ENCODE measurements around the gene AGAP3. TPM values are rescaled to one million over a fixed set of nuclear protein-coding genes. Genes with fewer than 3 reads are reported as not detected.

AGAP3 gene
- total RNA-seq, 1 experiment from 2014 or later = 70.2 TPM

- intact Hi-C loops (cut with micrococcal nuclease; ENCODE audit: unreplicated experiment) = no loop called here
- no peak for DNase-seq
- Histone ChIP-seq H3K36me3 (ENCODE audit: control insufficient read depth, insufficient read depth, low read length) (peaks cover 1% of the 10 kb centered on the region), H3K27me3 (replicated peaks; ENCODE audit: control insufficient read depth, insufficient read depth, low read length) (no peaks in the 10 kb centered on the region), H3K4me1 (peaks cover 18% of the 10 kb centered on the region), H3K9me3 (no peaks in the 10 kb centered on the region), H3K4me3 (ENCODE audit: low read depth, low read length) (no peak overlapping the region)
- no peak overlapping the region for H3K4me3 Mint-ChIP-seq (ENCODE audit: unreplicated experiment)
- H3K4me1 Mint-ChIP-seq (ENCODE audit: low read depth, unreplicated experiment) = no peaks in the 10 kb centered on the region
- no peaks in the 10 kb centered on the region for H3K27me3 Mint-ChIP-seq (ENCODE audit: insufficient read depth, unreplicated experiment)
- no TSS peak for BruUV-seq (replicated peaks)
- no peaks in the 10 kb centered on the region for H3K9me3 Mint-ChIP-seq (ENCODE audit: unreplicated experiment)
- ChIA-PET POLR2A (interaction anchor here (1.2 kb wide), 1 partner anchor 8 kb away, joined by 3 read pairs; no protein-coding TSS in a partner anchor), CTCF (no interaction called here)
- TF ChIP-seq, protein P1, sequence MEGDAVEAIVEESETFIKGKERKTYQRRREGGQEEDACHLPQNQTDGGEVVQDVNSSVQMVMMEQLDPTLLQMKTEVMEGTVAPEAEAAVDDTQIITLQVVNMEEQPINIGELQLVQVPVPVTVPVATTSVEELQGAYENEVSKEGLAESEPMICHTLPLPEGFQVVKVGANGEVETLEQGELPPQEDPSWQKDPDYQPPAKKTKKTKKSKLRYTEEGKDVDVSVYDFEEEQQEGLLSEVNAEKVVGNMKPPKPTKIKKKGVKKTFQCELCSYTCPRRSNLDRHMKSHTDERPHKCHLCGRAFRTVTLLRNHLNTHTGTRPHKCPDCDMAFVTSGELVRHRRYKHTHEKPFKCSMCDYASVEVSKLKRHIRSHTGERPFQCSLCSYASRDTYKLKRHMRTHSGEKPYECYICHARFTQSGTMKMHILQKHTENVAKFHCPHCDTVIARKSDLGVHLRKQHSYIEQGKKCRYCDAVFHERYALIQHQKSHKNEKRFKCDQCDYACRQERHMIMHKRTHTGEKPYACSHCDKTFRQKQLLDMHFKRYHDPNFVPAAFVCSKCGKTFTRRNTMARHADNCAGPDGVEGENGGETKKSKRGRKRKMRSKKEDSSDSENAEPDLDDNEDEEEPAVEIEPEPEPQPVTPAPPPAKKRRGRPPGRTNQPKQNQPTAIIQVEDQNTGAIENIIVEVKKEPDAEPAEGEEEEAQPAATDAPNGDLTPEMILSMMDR (IDR thresholded peaks at IDR 0.05; ENCODE audit: insufficient read depth in 1 of 2, low read depth in 1 of 2, low read length in 1 of 2, severe bottlenecking in 1 of 2, unreplicated experiment in 1 of 2) = no peak
- H3K27ac Mint-ChIP-seq (ENCODE audit: unreplicated experiment) = no peak overlapping the region
- H3K36me3 Mint-ChIP-seq (ENCODE audit: insufficient read depth, unreplicated experiment) = peaks cover 93% of the 10 kb centered on the region
Observed at GRCh38 chr7:151071032-151071866, 15.0 kb upstream of the AGAP3 start.

DNA sequence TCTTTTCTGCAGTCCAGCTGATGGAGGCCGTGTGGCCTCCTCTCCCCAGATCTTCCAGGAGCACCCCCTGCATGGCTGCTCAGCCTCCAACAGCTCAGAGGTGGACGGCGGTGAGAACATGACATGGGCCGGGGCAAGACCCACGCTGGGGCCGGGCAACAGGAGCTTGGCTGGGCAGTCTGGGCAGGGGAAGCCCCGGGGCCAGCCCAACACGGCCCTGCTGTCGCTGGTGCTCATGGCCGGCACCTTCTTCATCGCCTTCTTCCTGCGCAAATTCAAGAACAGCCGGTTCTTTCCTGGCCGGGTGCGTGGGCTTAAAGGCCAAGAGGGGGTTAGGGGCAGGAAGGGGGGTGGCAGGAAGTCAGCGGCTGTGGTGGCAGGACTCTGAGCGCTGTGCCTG lies 12.3 kb upstream of the AGAP3 start:
- intact Hi-C loops (cut with micrococcal nuclease; ENCODE audit: unreplicated experiment) = no loop called here

DNA sequence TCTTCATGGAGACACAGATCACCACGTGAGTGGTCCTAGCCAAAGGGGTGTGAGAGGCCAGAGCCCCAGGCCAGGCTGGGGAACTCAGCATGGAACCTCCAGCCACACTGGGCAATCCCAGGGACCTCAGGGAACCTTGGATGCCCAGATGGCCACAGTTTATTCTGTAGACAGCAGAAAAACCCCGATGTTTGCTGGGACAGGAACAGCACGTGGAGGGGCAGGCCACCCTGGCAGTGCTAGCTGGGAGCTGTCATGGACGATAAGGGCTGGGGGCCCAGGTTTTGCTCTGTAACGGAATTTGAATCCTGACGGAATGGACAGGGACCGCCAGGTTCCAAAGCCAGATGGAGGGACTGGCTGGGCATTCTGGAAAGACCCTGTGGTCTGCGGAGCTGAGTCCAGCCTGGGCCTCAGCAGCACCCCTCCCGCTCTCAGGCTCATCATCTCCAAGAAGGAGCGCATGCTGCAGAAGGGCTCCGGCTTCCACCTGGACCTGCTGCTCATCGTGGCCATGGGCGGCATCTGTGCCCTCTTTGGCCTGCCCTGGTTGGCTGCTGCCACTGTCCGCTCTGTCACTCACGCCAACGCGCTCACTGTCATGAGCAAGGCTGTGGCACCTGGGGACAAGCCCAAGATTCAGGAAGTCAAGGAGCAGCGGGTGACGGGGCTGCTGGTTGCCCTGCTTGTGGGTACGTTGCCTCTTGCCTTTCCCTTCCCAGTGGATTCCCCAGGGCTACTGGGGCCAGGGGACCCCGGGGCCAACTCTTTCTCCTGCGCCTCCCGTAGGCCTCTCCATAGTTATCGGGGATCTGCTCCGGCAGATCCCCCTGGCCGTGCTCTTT lies 11.2 kb upstream of the AGAP3 start:
- Mint-ChIP-seq H3K36me3 (ENCODE audit: insufficient read depth, unreplicated experiment) (peaks cover 93% of the 10 kb centered on the region), H3K4me3 (ENCODE audit: unreplicated experiment) (no peak overlapping the region), H3K9me3 (ENCODE audit: unreplicated experiment) (no peaks in the 10 kb centered on the region), H3K4me1 (ENCODE audit: low read depth, unreplicated experiment) (no peaks in the 10 kb centered on the region), H3K27ac (ENCODE audit: unreplicated experiment) (peak overlapping the region; percentile 51), H3K27me3 (ENCODE audit: insufficient read depth, unreplicated experiment) (no peaks in the 10 kb centered on the region)
- H3K4me1 ChIP-seq = 0 out of 2 replicates have a peak, but pooled peaks cover 5% of the 10 kb centered on the region
- ChIA-PET POLR2A (no interaction called here), CTCF (no interaction called here)
- TF ChIP-seq, protein P1 (IDR thresholded peaks at IDR 0.05; ENCODE audit: insufficient read depth in 1 of 2, low read depth in 1 of 2, low read length in 1 of 2, severe bottlenecking in 1 of 2, unreplicated experiment in 1 of 2) = no peak
- intact Hi-C loops (cut with micrococcal nuclease; ENCODE audit: unreplicated experiment) = no loop called here
- no peaks in the 10 kb centered on the region for H3K27me3 ChIP-seq (replicated peaks; ENCODE audit: control insufficient read depth, insufficient read depth, low read length)
- H3K9me3 ChIP-seq = no peaks in the 10 kb centered on the region
- DNase-seq = peak in 1 of 2 experiments; percentile 29
- BruUV-seq (replicated peaks) = no TSS peak
- no peak overlapping the region for H3K4me3 ChIP-seq (ENCODE audit: low read depth, low read length)
- H3K36me3 ChIP-seq (ENCODE audit: control insufficient read depth, insufficient read depth, low read length) = no peaks in the 10 kb centered on the region

More for the DNA sequence above, 12.3 kb upstream of the AGAP3 start:
- Histone ChIP-seq H3K36me3 (ENCODE audit: control insufficient read depth, insufficient read depth, low read length) (peaks cover 1% of the 10 kb centered on the region), H3K9me3 (no peaks in the 10 kb centered on the region), H3K4me1 (0 out of 2 replicates have a peak, but pooled peaks cover 5% of the 10 kb centered on the region), H3K27me3 (replicated peaks; ENCODE audit: control insufficient read depth, insufficient read depth, low read length) (no peaks in the 10 kb centered on the region), H3K4me3 (ENCODE audit: low read depth, low read length) (no peak overlapping the region)
- ChIA-PET CTCF (no interaction called here), POLR2A (no interaction called here)
- no peaks in the 10 kb centered on the region for H3K9me3 Mint-ChIP-seq (ENCODE audit: unreplicated experiment)
- BruUV-seq (replicated peaks) = no TSS peak
- no peak overlapping the region for H3K27ac Mint-ChIP-seq (ENCODE audit: unreplicated experiment)
- TF ChIP-seq, protein P1 (IDR thresholded peaks at IDR 0.05; ENCODE audit: insufficient read depth in 1 of 2, low read depth in 1 of 2, low read length in 1 of 2, severe bottlenecking in 1 of 2, unreplicated experiment in 1 of 2) = no peak
- H3K4me3 Mint-ChIP-seq (ENCODE audit: unreplicated experiment) = no peak overlapping the region
- peaks cover 95% of the 10 kb centered on the region for H3K36me3 Mint-ChIP-seq (ENCODE audit: insufficient read depth, unreplicated experiment)
- no peak for DNase-seq
- H3K27me3 Mint-ChIP-seq (ENCODE audit: insufficient read depth, unreplicated experiment) = no peaks in the 10 kb centered on the region
- no peaks in the 10 kb centered on the region for H3K4me1 Mint-ChIP-seq (ENCODE audit: low read depth, unreplicated experiment)

Measured in Caco-2 (cell line).